ENCODE measurements around the gene SLC35F3.

DNA sequence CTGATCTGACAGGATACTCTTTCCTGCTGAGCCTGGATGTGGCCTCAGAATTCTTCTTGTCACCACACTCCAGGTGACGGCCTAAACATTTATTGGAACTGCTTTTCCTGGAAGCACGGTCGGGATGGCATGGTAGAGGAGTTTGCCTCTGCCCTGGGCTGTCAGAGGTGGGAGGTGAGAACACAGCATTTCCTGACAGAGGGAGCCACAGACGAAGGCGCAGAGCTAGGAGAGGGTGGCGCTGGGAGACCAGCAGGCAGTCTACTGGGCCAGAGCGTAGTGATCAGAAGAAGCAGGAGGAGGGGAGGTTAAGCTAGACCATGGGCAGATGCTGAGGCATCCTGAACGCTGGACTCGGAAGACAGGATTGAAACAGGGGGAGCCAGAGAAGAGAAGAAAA lies 315.2 kb downstream of the SLC35F3 start:
- no peak for TF ChIP-seq MEF2A (IDR thresholded peaks at IDR 0.05; ENCODE audit: control insufficient read depth, low read depth, low read length)
- no peak for TF ChIP-seq DPF2 (IDR thresholded peaks at IDR 0.05)
- TF ChIP-seq POLR2AphosphoS2 (IDR thresholded peaks at IDR 0.05; ENCODE audit: low read length): no peak
- TF ChIP-seq POLR2AphosphoS5 (IDR thresholded peaks at IDR 0.05; ENCODE audit: control insufficient read depth, insufficient read depth, low read depth, low read length): no peak
- TF ChIP-seq ZNF778 (CRISPR knock-in tag; IDR thresholded peaks at IDR 0.05): no peak
- TF ChIP-seq, protein P1, sequence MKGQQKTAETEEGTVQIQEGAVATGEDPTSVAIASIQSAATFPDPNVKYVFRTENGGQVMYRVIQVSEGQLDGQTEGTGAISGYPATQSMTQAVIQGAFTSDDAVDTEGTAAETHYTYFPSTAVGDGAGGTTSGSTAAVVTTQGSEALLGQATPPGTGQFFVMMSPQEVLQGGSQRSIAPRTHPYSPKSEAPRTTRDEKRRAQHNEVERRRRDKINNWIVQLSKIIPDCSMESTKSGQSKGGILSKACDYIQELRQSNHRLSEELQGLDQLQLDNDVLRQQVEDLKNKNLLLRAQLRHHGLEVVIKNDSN (CRISPR knock-in tag; IDR thresholded peaks at IDR 0.05): no peak
- TF ChIP-seq POLR2A (conservative IDR thresholded peaks at IDR 0.05): no peak
- no peak for TF ChIP-seq TAF1 (IDR thresholded peaks at IDR 0.05; ENCODE audit: control insufficient read depth, extremely low read depth, insufficient read depth, low read length, severe bottlenecking)
- TF ChIP-seq CEBPB (tag; IDR thresholded peaks at IDR 0.05): no peak
- no peak for TF ChIP-seq ELF1 (tag; IDR thresholded peaks at IDR 0.05)
- TF ChIP-seq, protein P2, sequence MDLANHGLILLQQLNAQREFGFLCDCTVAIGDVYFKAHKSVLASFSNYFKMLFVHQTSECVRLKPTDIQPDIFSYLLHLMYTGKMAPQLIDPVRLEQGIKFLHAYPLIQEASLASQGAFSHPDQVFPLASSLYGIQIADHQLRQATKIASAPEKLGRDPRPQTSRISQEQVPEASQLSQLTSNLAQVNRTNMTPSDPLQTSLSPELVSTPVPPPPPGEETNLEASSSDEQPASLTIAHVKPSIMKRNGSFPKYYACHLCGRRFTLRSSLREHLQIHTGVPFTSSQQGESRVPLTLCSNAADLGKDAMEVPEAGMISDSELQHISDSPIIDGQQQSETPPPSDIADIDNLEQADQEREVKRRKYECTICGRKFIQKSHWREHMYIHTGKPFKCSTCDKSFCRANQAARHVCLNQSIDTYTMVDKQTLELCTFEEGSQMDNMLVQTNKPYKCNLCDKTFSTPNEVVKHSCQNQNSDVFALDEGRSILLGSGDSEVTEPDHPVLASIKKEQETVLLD (IDR thresholded peaks at IDR 0.05): no peak
- TF ChIP-seq, protein P3, sequence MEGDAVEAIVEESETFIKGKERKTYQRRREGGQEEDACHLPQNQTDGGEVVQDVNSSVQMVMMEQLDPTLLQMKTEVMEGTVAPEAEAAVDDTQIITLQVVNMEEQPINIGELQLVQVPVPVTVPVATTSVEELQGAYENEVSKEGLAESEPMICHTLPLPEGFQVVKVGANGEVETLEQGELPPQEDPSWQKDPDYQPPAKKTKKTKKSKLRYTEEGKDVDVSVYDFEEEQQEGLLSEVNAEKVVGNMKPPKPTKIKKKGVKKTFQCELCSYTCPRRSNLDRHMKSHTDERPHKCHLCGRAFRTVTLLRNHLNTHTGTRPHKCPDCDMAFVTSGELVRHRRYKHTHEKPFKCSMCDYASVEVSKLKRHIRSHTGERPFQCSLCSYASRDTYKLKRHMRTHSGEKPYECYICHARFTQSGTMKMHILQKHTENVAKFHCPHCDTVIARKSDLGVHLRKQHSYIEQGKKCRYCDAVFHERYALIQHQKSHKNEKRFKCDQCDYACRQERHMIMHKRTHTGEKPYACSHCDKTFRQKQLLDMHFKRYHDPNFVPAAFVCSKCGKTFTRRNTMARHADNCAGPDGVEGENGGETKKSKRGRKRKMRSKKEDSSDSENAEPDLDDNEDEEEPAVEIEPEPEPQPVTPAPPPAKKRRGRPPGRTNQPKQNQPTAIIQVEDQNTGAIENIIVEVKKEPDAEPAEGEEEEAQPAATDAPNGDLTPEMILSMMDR (IDR thresholded peaks at IDR 0.05 in 2 of 3, conservative IDR thresholded peaks at IDR 0.05 in 1 of 3; ENCODE audit: insufficient read depth in 2 of 3, low read depth in 1 of 3, low read length in 3 of 3): no peak

All from K562 (cell line).